HUES6 (cell line): ENCODE measurements around the gene BICC1.

Source experiments
- H3K27ac ChIP-seq: 2 replicates; pipeline ENCODE4 v1.7.0; 2013; ENCODE audit warnings: low read depth, mild to moderate bottlenecking, low read length, inconsistent platforms
- H3K27me3 ChIP-seq: 2 replicates; pipeline ENCODE4 v1.6.1; 2013; ENCODE audit warnings: low read length; ENCODE audit not compliant: control insufficient read depth, insufficient read depth
- H3K36me3 ChIP-seq: 2 replicates; pipeline ENCODE4 v1.6.1; 2013; ENCODE audit warnings: low read length; ENCODE audit not compliant: control insufficient read depth, insufficient read depth
- H3K4me1 ChIP-seq: 2 replicates; pipeline ENCODE4 v1.6.1; 2013; ENCODE audit warnings: low read length; ENCODE audit not compliant: control insufficient read depth, insufficient read depth
- H3K4me3 ChIP-seq: 2 replicates; pipeline ENCODE4 v1.5.1; 2013; ENCODE audit warnings: low read depth, low read length
- H3K9ac ChIP-seq: one replicate; pipeline ENCODE4 v1.6.1; 2013; ENCODE audit warnings: mild to moderate bottlenecking, low read length
- H3K9me3 ChIP-seq: 2 replicates; pipeline ENCODE4 v1.6.1; 2013; ENCODE audit warnings: low read depth, low read length; ENCODE audit not compliant: control insufficient read depth, insufficient read depth

The BICC1 gene

DNA sequence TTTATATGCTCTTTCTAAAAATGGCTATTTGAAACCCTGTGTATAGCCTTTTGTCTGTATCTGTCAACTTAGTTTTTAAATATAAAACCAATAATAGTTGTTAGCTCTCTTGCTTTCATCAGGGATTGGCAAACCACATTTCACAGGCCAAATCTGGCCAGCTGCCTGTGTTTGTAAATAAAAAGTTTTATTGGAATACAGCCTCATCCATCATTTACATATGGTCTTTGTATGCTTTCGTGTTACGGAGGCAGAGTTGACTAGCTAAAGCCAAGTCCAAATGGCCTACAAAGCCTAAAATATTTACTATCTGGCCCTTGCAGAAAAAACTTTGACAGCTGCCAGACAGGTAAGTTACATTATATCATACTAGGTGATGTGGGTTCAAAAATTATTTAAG is 235.0 kb downstream of the BICC1 start:
- no peaks in the 10 kb centered on the region for H3K36me3 ChIP-seq
- peaks cover 9% of the 10 kb centered on the region; the same call in 1 of the 2 replicates for H3K4me1 ChIP-seq
- H3K9me3 ChIP-seq = no peaks in the 10 kb centered on the region
- no peak overlapping the region for H3K4me3 ChIP-seq
- no peaks in the 10 kb centered on the region for H3K27me3 ChIP-seq
- no peak overlapping the region for H3K9ac ChIP-seq
- no peak overlapping the region for H3K27ac ChIP-seq

- H3K4me1 ChIP-seq = no peaks in the 10 kb centered on the region
- H3K27me3 ChIP-seq = no peaks in the 10 kb centered on the region
These were observed 240.0 kb downstream of the BICC1 start for GRCh38 chr10:58752665-58753064.

GRCh38 chr10:58753425-58753824 is 240.8 kb downstream of the BICC1 start:
- Histone ChIP-seq H3K27me3 (no peaks in the 10 kb centered on the region), H3K36me3 (no peaks in the 10 kb centered on the region), H3K9ac (no peak overlapping the region), H3K4me3 (no peak overlapping the region), H3K9me3 (no peaks in the 10 kb centered on the region), H3K27ac (no peak overlapping the region), H3K4me1 (no peaks in the 10 kb centered on the region)

More at GRCh38 chr10:58752665-58753064, 240.0 kb downstream of the BICC1 start:
- H3K9ac ChIP-seq = no peak overlapping the region
- H3K9me3 ChIP-seq = no peaks in the 10 kb centered on the region
- H3K36me3 ChIP-seq = no peaks in the 10 kb centered on the region
- no peak overlapping the region for H3K27ac ChIP-seq
- no peak overlapping the region for H3K4me3 ChIP-seq

GRCh38 chr10:58754469-58755339 is 242.0 kb downstream of the BICC1 start:
- no peak overlapping the region for H3K27ac ChIP-seq
- H3K9ac ChIP-seq = no peak overlapping the region
- H3K9me3 ChIP-seq = no peaks in the 10 kb centered on the region
- no peaks in the 10 kb centered on the region for H3K4me1 ChIP-seq
- no peaks in the 10 kb centered on the region for H3K36me3 ChIP-seq
- no peak overlapping the region for H3K4me3 ChIP-seq
- H3K27me3 ChIP-seq = no peaks in the 10 kb centered on the region

DNA sequence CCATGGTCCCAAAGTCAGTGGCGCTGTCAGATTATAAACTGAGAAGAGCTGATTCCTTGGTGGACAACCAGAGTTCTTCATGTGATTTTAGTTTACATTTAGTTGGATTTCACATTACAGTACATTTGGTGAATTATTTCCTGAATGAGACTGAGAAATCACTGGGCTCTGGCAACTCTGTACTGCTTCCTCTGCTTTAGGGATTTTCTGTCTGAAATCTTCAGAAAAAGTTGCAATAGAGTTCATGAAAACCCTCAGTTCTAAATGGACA is 242.6 kb downstream of the BICC1 start:
- Histone ChIP-seq H3K9me3 (no peaks in the 10 kb centered on the region), H3K36me3 (no peaks in the 10 kb centered on the region), H3K4me3 (no peak overlapping the region), H3K4me1 (no peaks in the 10 kb centered on the region), H3K27me3 (no peaks in the 10 kb centered on the region), H3K27ac (no peak overlapping the region), H3K9ac (no peak overlapping the region)

GRCh38 chr10:58755677-58756076 is 243.0 kb downstream of the BICC1 start:
- H3K4me1 ChIP-seq = no peaks in the 10 kb centered on the region
- no peaks in the 10 kb centered on the region for H3K36me3 ChIP-seq
- no peak overlapping the region for H3K9ac ChIP-seq
- no peaks in the 10 kb centered on the region for H3K27me3 ChIP-seq
- H3K4me3 ChIP-seq = no peak overlapping the region
- H3K27ac ChIP-seq = no peak overlapping the region
- H3K9me3 ChIP-seq = no peaks in the 10 kb centered on the region

GRCh38 chr10:58756130-58756719 is 243.6 kb downstream of the BICC1 start:
- H3K27ac ChIP-seq = no peak overlapping the region
- H3K36me3 ChIP-seq = no peaks in the 10 kb centered on the region
- H3K4me3 ChIP-seq = no peak overlapping the region
- H3K27me3 ChIP-seq = no peaks in the 10 kb centered on the region
- no peak overlapping the region for H3K9ac ChIP-seq
- H3K4me1 ChIP-seq = no peaks in the 10 kb centered on the region
- H3K9me3 ChIP-seq = no peaks in the 10 kb centered on the region

DNA sequence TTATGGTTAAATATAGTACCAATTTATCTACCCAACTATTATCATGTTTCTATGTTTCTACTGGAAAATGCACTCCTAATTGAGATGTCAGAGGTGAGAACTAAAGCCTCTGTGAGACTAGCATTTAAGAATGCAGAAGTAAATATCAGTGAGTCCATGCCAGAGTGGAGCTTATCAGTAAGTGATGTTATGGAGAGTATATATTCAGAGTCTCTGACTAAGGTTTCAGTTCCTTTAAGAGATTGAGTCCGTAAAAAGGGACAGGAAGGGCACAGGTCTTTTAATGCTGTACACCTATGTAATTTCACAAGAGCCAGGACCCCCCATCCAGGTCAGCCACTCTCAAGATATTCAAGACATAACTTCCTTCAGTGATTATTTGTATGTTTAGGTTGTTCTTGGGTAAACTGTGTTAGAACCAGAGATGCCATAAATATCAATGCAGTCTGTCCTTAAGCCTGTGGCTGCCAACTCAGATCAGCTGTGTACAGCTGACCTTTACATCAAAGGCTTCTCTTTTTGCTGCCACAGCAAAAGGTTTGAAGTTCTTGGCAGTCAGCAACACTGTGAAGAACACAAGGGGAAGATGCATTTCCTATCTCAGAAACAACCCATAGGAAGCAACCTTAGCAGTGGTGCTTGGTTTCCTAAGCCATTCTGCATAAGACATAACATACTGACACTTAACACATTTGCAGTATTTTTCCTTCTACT is 244.8 kb downstream of the BICC1 start:
- H3K4me3 ChIP-seq = no peak overlapping the region
- no peaks in the 10 kb centered on the region for H3K36me3 ChIP-seq
- H3K9ac ChIP-seq = no peak overlapping the region
- no peak overlapping the region for H3K27ac ChIP-seq
- H3K9me3 ChIP-seq = no peaks in the 10 kb centered on the region
- H3K4me1 ChIP-seq = no peaks in the 10 kb centered on the region
- H3K27me3 ChIP-seq = no peaks in the 10 kb centered on the region

DNA sequence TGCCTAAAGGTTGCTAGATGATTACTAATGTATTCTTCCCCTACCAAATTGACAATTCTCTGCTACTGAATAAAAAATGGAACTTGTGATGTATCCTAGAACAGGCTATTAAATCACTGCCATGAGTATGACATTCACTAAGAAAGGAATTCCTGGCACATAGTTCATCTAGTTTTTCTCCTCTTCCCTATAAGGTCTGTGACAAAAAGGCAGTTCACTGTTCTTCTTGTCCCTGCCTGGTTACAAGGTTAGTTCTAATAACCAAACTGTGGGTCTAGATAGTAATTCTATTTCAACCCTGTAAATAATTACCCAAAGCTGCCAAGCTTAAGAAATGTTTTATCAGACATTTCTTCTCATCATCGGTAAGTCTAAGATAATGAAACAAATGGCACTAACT is 245.6 kb downstream of the BICC1 start:
- Histone ChIP-seq H3K9me3 (no peaks in the 10 kb centered on the region), H3K36me3 (no peaks in the 10 kb centered on the region), H3K9ac (no peak overlapping the region), H3K27ac (no peak overlapping the region), H3K4me3 (no peak overlapping the region), H3K4me1 (no peaks in the 10 kb centered on the region), H3K27me3 (no peaks in the 10 kb centered on the region)

DNA sequence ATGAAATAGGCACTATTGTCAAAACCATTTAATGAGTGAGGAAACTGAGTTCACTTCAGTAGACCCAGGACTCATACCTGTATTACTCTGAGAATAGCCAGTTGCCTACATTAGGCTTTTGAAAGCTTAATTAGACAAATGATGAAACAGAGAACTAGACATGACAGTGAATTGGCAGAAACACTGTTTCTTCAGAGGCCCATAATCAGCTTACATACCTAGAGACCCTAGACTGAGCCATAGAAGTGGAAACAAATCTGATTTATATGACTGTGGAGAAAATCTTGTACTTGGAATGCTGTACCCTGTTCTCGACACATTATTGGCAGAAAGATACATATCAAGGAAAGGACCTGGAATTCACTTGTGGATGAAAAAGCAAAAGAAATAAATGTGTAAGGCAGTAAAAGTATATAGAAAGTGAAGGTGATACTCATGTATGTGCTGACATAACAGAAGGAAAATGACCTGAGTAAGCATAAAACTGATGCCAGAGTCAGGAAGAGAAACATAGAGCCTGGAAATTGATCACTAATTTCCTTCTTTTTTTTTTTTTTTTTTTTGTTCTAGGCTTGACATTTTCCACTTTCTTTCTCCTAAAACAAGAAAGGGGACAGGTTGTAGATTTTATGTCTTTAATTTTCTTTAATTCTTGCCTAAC is 251.5 kb downstream of the BICC1 start:
- no peak overlapping the region for H3K4me3 ChIP-seq

DNA sequence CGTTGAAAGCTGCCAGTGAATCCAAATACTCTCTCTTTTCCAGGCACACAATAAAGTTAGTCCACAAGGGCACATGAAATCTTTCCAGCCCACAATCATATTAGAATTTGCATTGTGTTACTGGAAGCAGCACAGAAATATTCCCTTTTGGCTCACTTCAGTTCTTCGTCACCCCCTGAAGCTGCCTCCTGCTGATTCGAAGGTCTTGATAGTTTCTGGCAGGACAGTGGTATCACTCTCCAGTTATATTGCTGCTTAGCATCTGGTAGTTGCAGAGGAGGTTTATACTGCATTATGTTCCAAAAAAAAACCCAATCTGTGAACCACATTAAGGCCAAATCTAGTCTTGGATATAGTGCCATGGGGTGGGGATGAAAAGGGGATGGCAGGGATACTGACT is 253.2 kb downstream of the BICC1 start:
- Histone ChIP-seq H3K4me1 (no peaks in the 10 kb centered on the region), H3K27me3 (no peaks in the 10 kb centered on the region), H3K9me3 (0 out of 2 replicates have a peak, but pooled peaks cover 5% of the 10 kb centered on the region), H3K9ac (no peak overlapping the region), H3K36me3 (no peaks in the 10 kb centered on the region), H3K27ac (no peak overlapping the region), H3K4me3 (no peak overlapping the region)

More for the DNA sequence above, 251.5 kb downstream of the BICC1 start:
- Histone ChIP-seq H3K36me3 (no peaks in the 10 kb centered on the region), H3K9ac (no peak overlapping the region), H3K4me1 (no peaks in the 10 kb centered on the region), H3K27me3 (no peaks in the 10 kb centered on the region), H3K27ac (no peak overlapping the region), H3K9me3 (0 out of 2 replicates have a peak, but pooled peaks cover 5% of the 10 kb centered on the region)
